NCI-H146 (cell line): ENCODE data around the gene MBOAT2.
"Not testable (repeated sequence)": the region's sequence is repeated elsewhere in the genome, so short reads cannot be mapped to it uniquely, and the experiment has no call there.

Experiments used
- DNase-seq: peaks from one replicate; lab custom pipeline; 2025; lab: John Stamatoyannopoulos, UW

MBOAT2 gene

DNA sequence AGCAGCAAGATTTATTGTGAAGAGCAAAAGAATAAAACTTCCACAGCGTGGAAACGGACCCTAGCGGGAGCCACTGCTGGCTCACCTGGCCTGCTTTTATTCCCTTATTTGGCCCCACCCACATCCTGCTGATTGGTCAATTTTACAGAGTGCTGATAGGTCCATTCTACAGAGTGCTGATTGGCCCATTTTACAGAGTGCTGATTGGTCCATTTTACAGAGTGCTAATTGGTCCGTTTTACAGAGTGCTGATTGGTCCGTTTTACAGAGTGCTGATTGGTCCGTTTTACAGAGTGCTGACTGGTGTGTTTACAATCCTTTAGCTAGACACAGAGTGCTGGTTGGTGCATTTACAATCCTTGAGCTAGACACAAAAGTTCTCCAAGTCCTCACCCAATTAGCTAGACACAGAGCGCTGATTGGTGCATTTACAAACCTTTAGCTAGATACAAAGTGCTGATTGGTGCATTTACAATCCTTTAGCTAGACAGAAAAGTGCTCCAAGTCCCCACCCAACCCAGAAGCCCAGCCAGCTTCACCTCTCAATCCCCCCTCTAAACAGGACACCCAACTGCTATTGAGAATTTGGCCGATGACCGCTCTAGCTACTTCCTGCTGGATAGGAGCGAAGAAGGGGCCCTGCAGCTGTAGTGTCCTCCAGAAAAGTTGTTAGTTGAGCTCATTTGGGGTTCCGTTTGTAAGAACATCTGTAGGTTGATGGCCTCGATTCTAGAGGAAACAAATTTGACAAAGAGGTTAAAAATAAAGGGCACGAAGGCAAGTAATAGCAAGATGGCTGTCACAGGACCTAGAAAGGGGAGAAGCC, 108.2 kb downstream of the MBOAT2 start:
- not testable (repeated sequence) for DNase-seq

DNA sequence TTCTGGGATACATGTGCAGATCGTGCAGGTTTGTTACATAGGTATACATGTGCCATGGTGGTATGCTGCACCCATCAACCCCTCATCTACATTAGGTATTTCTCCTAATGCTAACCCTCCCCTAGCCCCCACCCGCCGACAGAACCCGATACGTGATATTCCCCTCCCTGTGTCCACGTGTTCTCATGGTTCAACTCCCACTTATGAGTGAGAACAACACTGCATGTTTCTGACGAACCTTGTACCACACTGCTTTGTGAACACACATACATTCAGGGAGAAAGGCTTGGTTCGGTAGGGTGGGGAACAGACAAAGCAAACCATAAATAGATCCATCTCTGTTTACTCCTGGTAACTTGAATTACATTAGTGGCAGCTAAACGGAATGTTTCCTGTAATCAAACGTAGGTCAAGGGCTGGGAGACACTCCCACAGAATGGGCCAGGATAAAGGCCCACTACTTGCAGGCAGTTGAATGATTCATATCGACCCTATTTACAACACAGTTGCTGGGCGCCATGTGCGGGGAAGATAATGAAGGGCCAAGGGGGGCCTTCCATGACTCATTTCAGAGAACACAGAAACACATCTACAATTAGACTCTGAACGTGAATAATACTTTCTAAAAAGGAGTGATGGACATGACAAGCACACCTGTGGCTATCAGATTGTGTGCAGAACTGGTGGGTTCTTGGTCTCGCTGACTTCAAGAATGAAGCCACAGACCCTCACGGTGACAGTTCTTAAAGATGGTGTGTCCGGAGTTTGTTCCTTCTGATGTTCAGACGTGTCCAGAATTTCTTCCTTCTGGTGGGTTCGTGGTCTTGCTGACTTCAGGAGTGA, 109.3 kb downstream of the MBOAT2 start:
- DNase-seq = peak; percentile 52

DNA sequence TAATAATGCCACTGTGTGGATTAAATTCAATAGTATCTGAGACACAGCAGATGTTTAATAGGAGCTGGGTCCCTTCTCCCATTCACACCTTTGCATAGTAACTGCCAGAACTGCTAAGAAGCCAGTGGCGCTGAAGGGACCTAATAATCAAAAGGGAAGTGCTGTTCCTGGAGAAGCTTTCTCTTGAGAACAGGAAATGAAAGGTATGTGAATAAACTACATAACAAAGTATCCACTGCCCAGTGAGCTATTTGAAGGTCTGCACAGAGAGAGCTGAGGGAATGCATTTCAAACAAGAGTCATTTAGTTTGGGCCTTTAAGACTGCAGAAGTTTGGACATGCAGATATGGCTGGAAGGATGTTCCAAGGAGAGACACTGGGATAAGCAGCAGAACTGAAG, 110.0 kb downstream of the MBOAT2 start:
- DNase-seq = no peak

DNA sequence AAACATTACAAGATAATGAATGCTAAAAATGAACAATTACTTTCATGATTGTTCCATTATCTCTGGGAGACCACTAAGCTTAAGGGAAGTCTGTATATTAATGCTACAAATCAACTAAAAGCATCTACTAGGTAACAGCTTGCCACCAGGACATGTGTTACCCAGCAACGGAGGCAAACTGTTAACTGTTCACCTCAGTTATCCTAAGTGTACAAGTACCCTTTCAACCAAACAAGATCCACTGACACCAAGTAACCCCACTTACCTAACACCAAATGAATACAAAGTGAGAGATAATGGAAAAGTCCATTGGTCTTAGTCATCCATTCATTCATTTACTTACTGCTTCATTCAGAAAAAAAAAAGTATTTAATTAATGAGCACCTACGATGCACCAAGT, 111.4 kb downstream of the MBOAT2 start:
- no peak for DNase-seq

DNA sequence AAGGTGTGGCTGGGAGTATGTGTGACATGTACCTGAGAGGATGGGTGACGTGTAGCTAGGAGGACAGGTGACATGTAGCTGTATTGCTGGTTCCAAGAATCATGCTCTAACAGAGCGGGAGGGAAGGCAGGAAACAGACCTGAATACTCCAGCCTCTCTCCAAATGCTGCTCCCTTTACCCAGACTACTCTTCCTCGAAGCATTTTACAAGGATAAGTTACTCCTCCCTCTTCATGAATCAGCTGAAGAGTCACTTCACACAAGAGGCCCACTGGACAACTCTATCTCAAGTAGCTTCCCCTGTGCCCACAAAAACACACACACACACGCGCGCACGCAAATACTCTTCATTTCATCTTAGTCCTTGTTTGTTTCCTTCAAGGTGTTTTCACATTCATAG, 113.5 kb downstream of the MBOAT2 start:
- no peak for DNase-seq

DNA sequence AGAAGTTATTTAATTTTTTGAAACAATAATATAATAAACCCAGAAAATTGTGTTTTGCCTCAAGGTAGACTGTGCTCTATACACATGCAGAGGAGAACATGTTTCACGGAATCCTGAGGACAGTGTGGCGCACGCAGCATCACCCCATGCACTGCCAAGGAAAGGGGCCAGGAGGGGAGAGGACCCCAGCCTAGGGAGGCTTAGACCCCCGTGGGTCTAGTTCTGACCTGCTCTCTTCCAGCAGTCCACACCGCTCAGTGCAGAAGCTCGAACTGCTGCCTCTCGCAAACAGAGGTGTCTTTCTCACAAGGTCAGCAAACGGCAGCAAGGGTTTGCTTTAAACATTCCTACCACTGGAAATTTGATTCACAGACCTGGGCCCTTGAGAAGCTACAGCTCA, 114.5 kb downstream of the MBOAT2 start:
- no peak for DNase-seq

DNA sequence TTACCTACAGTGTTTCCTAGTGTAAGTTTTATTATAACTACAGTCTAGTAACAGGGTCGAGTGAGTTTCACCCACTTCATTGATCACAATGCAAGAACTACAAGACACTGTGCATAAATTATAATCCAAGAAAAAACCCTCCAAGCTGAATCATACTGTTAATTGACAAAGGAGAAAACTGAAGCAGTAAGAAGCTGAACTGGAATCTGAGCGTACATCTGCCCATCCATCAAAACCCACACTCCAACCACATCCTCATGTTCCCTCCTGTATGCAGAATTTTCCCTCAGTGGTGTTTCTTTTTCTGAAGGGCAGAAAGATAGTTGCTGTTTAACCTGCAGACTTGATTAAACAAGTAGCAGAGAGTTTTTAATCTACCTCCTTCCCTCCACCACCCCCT, 116.6 kb downstream of the MBOAT2 start:
- no peak for DNase-seq

DNA sequence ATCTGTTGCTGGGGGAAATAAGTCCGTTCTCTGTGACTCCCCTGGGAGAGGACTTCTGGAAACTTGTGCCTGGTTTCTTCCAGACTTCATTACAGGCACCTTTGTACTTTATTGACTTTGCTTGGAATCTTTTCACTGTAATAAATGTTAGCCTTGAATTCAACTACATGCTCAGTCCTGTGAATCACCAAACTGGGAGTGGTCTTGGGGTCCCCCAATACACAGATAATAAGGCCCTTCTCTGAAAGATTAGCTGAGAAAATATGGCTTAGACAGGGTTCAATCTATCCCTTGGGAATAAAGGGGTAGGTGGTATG, 117.3 kb downstream of the MBOAT2 start:
- DNase-seq = no peak

DNA sequence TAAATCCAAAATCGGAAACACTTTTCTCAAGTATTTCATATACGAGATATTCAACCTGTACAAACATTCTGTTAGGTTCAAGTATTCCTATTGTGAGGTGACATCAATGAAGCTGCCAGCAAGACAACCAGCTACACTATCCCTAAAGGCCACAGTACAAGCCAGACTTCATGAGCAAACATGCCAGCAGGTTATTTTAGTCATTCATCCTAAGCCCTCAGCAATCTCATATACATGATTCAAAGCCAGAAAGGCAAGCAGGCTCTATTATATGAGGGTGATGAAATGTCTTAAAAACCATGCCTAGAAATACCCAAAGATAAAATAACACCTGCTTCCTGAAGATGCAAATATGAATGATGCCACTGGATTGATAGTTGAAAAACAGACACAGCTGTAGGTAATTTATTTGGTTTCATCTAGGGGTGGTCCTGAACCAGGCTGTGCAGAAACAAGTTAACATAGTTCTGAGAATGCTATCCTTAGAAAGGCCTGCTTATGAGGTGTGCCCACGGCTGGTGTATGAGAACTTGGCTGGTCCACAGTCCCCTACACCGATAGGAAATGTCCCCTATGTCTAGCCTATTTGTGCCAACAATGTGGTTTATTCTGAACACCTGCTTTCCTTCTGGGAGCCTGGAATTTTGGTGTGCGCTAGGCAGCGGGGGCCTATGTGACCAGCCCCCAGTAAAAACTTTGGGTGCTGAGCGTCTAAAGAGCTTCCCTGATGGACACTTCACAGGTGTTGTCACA, 117.9 kb downstream of the MBOAT2 start:
- peak; percentile 25 for DNase-seq

DNA sequence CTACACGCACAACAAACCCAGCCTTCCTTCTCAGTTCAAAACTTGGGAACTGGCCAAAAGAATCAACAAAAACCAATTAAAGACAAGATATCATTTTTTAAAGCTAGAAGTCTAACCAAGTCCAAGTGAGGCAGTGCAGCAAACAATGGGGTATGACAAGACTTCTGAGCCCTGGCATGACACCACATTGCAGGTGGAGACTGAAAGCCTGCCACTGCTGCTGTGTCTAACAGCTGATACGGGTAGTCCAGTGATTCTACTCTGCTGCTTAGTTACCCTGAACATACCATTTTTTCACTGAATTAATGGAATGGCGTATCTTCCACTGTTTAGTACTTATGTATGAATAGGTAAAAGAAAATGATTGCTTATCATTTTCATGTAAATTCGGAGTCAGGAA, 118.7 kb downstream of the MBOAT2 start:
- DNase-seq = peak; percentile 40

DNA sequence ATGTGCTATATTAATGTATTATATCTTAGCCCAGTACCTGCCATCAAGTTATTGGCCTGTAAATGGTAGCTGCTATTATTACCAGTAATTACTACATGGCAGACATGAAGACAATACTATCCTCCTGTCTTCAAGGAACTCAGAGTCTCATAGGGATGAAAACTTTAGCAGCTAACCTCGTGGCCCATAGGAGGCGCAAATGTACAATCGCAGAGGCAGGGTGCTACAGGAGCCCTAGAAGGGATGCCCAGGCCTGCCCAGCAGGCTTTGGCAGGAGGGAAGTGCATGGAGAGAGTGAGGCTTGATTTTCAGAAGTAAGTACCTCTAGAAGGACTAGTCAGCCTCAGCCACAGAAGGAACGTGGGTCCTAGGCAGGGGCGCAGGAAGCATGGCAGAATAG, 121.4 kb downstream of the MBOAT2 start:
- DNase-seq = peak; percentile 21

DNA sequence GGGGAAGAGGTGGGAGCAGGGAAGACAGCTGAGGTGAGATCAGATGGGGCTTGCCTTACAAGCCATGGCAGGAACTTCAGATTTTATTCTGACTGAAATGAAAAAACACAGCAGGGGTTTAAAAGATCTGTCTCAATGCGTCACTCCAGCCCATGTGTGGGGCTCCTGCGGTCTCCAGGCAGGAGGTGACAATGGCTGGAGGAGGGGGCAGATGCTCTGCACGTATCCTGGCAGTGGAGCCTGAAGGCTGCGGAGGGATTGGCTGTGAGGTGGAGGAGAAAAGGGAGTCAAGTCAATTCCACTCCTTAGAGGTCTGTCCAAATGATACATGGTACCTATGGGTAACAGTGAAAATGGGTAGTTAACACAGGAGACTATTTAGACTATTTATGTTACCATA, 125.6 kb downstream of the MBOAT2 start:
- peak; percentile 73 for DNase-seq

DNA sequence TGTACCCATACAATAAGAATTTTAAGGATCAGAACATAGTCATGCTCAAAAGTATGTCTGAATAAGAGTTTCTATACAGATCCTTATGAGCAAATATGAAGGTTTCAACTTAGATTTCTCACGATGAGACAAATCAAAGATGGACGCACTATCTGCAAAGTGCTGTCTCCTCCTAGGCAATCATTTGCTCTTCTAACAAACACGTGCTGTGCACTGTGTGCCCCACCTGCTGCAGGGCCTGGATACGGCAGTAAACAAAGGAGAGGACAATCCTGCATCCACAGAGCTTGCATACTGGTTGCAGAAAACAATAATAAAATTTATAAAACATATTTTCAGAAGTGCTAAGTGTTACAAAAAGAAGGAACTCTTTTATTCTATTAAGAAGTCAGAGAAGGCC, 126.2 kb downstream of the MBOAT2 start:
- peak; percentile 53 for DNase-seq

DNA sequence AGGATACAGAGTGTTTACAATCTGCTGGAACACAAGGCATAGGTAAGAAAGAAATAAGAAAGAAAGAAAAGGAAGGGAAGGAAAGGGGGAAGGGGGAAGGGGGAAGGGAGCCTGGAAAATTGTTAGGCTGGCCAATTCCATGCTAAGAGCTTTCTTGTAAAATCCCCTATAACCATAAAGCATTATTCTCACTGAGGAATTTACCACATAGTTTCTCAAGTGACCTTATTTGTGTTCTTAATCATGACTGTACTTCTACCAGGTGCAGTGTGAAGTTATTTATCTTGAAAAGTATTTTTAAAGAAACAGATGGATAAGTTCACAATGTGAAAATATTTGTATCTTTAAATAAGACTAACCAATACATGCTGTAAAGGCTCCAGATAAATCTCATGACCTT, 126.9 kb downstream of the MBOAT2 start:
- no peak for DNase-seq

DNA sequence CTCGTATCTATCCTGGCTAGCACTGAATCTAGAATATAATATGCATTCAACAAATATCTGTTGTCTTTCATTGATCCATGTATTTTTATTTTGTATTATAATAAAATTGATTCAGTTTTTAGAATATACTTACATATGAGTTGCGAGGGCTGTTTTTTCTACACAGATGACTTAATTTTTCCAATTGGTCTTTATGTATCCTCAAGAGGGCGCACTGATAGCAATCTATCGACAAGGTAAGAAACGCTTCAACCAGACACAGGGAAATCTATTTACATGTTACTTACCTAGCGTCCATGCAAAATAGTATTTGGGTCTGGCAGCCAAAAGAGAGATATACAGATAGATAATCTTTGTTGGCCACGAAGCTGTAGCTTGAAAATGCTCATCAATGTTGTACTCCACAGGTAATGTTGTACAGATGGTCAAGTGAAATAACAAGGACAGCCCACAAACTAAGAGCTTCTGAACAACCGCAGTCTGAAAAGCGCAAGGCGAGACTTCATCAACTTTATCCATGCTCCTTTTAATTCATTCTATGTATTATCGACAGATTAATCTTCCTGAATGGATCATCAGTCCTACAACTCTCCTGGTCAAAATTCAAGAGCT, 130.6 kb downstream of the MBOAT2 start:
- DNase-seq = peak; percentile 71

DNA sequence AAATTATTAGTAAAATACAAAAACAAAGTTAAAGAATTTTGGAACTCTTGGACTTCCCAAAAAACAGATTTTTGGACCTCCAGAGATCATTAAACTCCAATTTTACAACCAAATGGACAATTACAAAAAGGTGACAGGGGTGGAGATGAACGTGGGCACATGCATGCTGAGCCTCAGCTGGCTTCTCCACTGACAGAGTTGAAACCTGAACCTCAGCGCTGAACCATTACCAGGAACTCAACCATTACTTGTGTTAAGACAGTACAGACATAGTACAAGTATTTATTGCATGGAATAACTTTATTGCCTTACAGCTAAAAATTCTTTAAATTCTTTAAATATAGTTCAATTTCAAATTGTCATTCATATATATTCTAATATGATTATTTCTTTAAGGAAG, 133.0 kb downstream of the MBOAT2 start:
- DNase-seq = no peak

DNA sequence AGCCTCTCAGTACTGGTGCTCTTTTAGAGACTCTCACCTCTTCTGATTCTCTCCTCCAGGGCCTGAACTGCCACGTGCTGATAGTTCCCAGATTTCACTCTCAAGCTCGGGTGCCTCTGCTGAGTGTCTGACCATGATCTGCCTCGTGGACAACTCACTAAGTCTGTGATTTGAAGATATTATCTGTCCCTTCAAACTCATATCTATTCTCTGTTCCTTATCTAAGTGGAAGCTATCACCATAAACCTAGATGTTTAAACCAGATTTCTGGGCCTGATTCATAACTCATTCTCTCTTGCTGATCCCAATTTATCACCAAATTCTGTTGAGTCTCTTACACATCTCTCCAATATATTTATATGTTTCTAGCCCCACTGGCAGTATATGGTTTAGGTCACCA, 136.1 kb downstream of the MBOAT2 start:
- DNase-seq = no peak

DNA sequence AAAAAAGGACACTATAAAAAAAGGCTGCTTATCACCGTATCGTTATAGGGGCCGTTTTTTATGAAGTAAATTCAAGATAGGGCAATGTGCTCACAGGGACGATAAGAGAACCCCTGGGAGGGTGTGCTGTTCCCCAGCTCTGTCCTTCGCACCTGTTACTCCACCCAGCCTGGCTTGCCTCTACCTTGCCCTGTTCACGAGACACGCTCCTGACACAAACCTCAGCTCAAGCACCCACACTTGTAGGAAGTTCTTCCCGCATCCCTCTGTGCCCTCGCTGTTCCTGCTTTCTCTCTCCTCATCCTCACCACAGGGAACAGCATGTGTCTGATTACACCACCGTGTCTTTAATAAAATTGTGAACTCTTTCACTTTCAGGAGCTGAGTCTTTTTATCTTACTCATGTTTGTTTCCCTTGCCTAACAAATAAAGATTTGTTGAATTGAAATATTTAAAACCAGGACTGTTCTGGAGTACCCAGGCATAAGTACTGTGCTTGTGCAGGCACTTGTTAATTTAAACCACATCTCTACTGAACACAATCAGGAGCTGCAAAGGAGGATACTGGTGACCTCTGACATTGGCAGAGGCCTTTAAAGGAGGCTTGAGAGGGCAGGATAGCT, 140.0 kb downstream of the MBOAT2 start:
- DNase-seq = no peak

DNA sequence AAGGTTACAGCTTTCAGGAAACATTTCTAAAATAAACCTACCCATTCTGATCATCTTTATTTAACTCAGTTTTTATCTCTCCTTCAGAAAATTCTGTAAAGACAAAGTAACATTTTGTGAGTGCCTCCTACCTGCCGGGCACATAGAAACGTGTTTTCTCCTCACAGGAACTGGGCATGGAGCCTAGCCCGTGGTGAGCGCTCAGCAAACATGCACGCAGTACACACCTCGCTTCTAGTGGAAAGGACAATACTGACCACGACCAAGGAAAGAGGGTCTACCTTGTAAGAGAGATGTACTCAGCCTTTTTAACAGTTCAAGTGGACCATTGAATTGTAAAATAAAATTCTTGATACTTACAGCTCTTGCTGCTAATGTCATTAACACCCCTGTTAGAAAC, 141.3 kb downstream of the MBOAT2 start:
- DNase-seq = no peak

DNA sequence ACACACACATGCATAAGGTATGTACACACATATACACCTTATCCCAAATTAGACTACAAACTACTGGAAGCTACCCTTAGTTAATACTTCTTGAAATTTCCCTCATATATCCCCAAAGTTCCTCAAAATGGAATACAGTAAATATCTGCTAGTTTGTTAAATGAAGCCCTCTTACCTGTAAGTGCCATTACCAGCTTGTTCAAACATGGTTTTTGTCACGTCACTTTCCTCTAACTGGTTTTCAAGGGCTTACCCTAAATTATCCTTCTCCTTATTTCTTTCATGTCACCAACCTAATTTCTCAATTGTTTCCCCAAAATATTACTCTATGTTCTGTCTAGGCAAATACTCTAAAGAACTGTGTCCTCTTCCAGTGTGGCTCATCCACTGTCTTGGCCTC, 141.7 kb downstream of the MBOAT2 start:
- no peak for DNase-seq

DNA sequence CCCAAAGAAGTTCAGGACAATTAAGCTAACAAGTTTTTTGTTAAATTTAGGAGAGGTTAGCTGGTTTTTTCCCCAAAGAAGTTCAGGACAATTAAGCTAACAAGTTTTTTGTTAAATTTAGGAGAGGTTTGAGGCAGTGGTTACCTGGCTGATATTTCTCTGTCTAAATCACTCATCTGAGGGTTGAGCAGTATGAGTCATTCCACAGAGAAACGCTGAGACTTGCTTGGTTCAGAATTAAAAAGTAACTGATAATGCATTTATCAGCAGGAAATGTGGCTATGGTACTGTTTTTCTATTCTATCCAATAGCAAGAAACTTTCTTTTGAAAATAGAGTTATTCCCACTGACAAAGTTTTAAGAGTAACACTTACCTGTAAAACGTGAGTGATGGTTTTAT, 143.2 kb downstream of the MBOAT2 start:
- no peak for DNase-seq

DNA sequence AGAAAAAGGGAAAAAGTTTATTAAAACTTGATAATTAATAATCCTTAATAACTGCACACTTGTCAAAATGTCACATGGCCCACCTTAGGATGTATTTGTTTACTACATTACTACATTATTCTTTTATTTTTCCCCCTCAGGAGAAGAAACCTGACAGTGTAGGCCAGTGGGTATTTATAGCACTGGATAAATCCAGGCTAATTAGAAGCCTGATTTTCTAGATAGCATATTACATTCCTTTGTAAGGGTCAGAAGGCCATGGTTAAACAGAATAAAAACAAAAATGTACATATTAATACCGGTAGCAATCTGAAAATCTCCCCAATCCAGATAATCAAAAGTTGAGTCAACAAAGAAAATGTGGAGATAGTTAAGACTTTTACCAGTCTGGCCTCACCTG, 144.6 kb downstream of the MBOAT2 start:
- no peak for DNase-seq
